ENCODE data around the gene TAS2R5. TPM values are rescaled to one million over a fixed set of nuclear protein-coding genes. Genes with fewer than 3 reads are reported as not detected.
"Not testable (repeated sequence)": the region's sequence is repeated elsewhere in the genome, so short reads cannot be mapped to it uniquely, and the experiment has no call there.

The TAS2R5 gene
- 1 to 10 TPM in 1 of 2 experiments, under 1 TPM in 1; 0.84 to 1.6 TPM for total RNA-seq

- ChIA-PET POLR2A (no interaction called here), CTCF (no interaction called here)
Measured at GRCh38 chr7:141789917-141790316, at the start of gene TAS2R5. TAS2R5 (plus strand) TSS chr7:141790217; CDS start chr7:141790362, 145 bp downstream.

- POLR2A ChIA-PET: no interaction called here
- CTCF ChIA-PET: no interaction called here
Measured at GRCh38 chr7:141742229-141742628, 47.8 kb upstream of the TAS2R5 start.

- ChIA-PET POLR2A (no interaction called here), CTCF (no interaction called here)
Measured at GRCh38 chr7:141744131-141744530, 45.9 kb upstream of the TAS2R5 start.

GRCh38 chr7:141748396-141748795 is 41.6 kb upstream of the TAS2R5 start:
- CTCF ChIA-PET: no interaction called here
- POLR2A ChIA-PET: no interaction called here

GRCh38 chr7:141751904-141752303 is 38.1 kb upstream of the TAS2R5 start:
- CTCF ChIA-PET, POLR2A ChIA-PET: not testable (repeated sequence)

- CTCF ChIA-PET: no interaction called here
- POLR2A ChIA-PET: no interaction called here
Measured at GRCh38 chr7:141752634-141753033, 37.4 kb upstream of the TAS2R5 start.

- CTCF ChIA-PET: interaction anchor here (1.1 to 1.8 kb wide), 3 partner anchors 16 to 100 kb away, joined by 3 to 8 read pairs (median 4); partner anchors contain the start of gene SSBP1
- POLR2A ChIA-PET: no interaction called here
Measured at GRCh38 chr7:141754939-141755338, 35.1 kb upstream of the TAS2R5 start.

- CTCF ChIA-PET: no interaction called here
- POLR2A ChIA-PET: no interaction called here
Measured at GRCh38 chr7:141763797-141764196, 26.2 kb upstream of the TAS2R5 start, which contains the start of gene TAS2R3. TAS2R3 (plus strand) TSS chr7:141764097; CDS start chr7:141764159, 62 bp downstream.

- CTCF ChIA-PET: interaction anchor here (1.0 kb wide), 1 partner anchor 27 kb away, joined by 3 read pairs; no protein-coding TSS in a partner anchor
- POLR2A ChIA-PET: not testable (repeated sequence)
Measured at GRCh38 chr7:141770083-141770583, 19.9 kb upstream of the TAS2R5 start.

GRCh38 chr7:141776374-141776773 is 13.6 kb upstream of the TAS2R5 start, which contains the start of gene TAS2R4:
TAS2R4 (plus strand) TSS chr7:141776674; CDS start chr7:141778489, 1,815 bp downstream.
- ChIA-PET CTCF (no interaction called here), POLR2A (no interaction called here)

- ChIA-PET CTCF (interaction anchor here (0.6 to 1.6 kb wide), 4 partner anchors 9 to 41 kb away, joined by 3 read pairs; no protein-coding TSS in a partner anchor), POLR2A (no interaction called here)
Measured at GRCh38 chr7:141785706-141786552, 4.1 kb upstream of the TAS2R5 start.

GRCh38 chr7:141788296-141788695 is 1.7 kb upstream of the TAS2R5 start:
- POLR2A ChIA-PET: no interaction called here
- CTCF ChIA-PET: no interaction called here

GRCh38 chr7:141792526-141792925 is 2.5 kb downstream of the TAS2R5 start:
- ChIA-PET POLR2A (no interaction called here), CTCF (no interaction called here)

- POLR2A ChIA-PET: no interaction called here
- CTCF ChIA-PET: no interaction called here
Measured at GRCh38 chr7:141820067-141820466, 30.1 kb downstream of the TAS2R5 start.

- POLR2A ChIA-PET, CTCF ChIA-PET: not testable (repeated sequence)
Measured at GRCh38 chr7:141822432-141822831, 32.4 kb downstream of the TAS2R5 start.

- ChIA-PET POLR2A (no interaction called here), CTCF (no interaction called here)
Measured at GRCh38 chr7:141837683-141838082, 47.7 kb downstream of the TAS2R5 start.

GRCh38 chr7:141838581-141838980 is 48.6 kb downstream of the TAS2R5 start:
- ChIA-PET CTCF (no interaction called here), POLR2A (no interaction called here)

GRCh38 chr7:141839256-141839655 is 49.2 kb downstream of the TAS2R5 start:
- ChIA-PET POLR2A (no interaction called here), CTCF (no interaction called here)

- ChIA-PET CTCF (no interaction called here), POLR2A (no interaction called here)
Measured at GRCh38 chr7:141840708-141841107, 50.7 kb downstream of the TAS2R5 start.

Measured in activated CD8-positive, alpha-beta memory T cell treated with anti-CD3 and anti-CD28 coated beads for 36 hours (primary cell).